ENCODE data around the gene CCT8. TPM values are rescaled to one million over a fixed set of nuclear protein-coding genes. Genes with fewer than 3 reads are reported as not detected.

Gene CCT8
- polyA plus RNA-seq, 1 experiment = 71.6 TPM

GRCh38 chr21:29114765-29115500 lies 41.5 kb upstream of the CCT8 start:
- POLR2A ChIA-PET = no interaction called here

GRCh38 chr21:29105218-29105617 lies 31.8 kb upstream of the CCT8 start:
- no peak for DNase-seq (ENCODE audit: low read depth)
- no peak overlapping the region for H3K4me3 ChIP-seq (ENCODE audit: low read depth, low read length)

More at GRCh38 chr21:29114765-29115500, 41.5 kb upstream of the CCT8 start:
- Histone ChIP-seq H3K36me3 (ENCODE audit: control insufficient read depth, insufficient read depth, low read length) (no peaks in the 10 kb centered on the region), H3K4me3 (ENCODE audit: low read depth, low read length) (no peak overlapping the region), H3K27me3 (ENCODE audit: control insufficient read depth, insufficient read depth, low read length) (no peaks in the 10 kb centered on the region)
- DNase-seq (ENCODE audit: low read depth) = no peak
- TF ChIP-seq CTCF (IDR thresholded peaks at IDR 0.05; ENCODE audit: insufficient read depth, low read depth, low read length) = no peak
- CTCF ChIA-PET = interaction anchor here (1.0 to 2.2 kb wide), 5 partner anchors 11 to 257 kb away, joined by 3 to 9 read pairs (median 6); no protein-coding TSS in a partner anchor

GRCh38 chr21:29104239-29104708 lies 30.8 kb upstream of the CCT8 start:
- CTCF ChIA-PET = interaction anchor here (0.6 to 2.0 kb wide), 4 partner anchors 11 to 268 kb away, joined by 3 to 7 read pairs (median 4); no protein-coding TSS in a partner anchor
- POLR2A ChIA-PET = no interaction called here

More at GRCh38 chr21:29105218-29105617, 31.8 kb upstream of the CCT8 start:
- ChIA-PET POLR2A (no interaction called here), CTCF (interaction anchor here (0.9 to 2.0 kb wide), 6 partner anchors 10 to 59 kb away, joined by 3 to 7 read pairs (median 4); no protein-coding TSS in a partner anchor)
- no peaks in the 10 kb centered on the region for H3K36me3 ChIP-seq (ENCODE audit: control insufficient read depth, insufficient read depth, low read length)
- TF ChIP-seq CTCF (IDR thresholded peaks at IDR 0.05; ENCODE audit: insufficient read depth, low read depth, low read length) = no peak
- H3K27me3 ChIP-seq (ENCODE audit: control insufficient read depth, insufficient read depth, low read length) = no peaks in the 10 kb centered on the region

DNA sequence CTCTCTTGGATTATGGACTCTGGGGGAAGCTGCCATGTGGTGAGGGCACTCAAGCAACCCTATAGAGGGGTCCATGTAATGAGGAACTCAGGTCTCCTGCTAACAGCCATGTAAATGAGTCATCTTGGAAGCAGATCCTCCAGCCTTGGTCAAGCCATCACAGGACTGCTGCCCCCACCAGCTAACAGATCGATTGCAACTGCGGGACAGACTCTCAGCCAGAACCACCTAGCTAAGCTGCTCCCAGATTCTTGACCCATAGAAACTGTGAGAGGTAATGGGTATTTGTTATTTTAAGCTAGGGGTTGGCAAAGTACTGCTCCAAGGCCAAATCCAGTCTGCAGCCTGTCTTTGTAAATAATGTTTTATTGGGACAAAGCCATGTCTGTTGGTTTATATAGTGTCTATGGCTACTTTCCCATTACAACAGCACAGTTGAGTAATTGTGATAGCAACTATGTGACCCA lies 29.4 kb upstream of the CCT8 start:
- Histone ChIP-seq H3K4me3 (ENCODE audit: low read depth, low read length) (no peak overlapping the region), H3K36me3 (ENCODE audit: control insufficient read depth, insufficient read depth, low read length) (no peaks in the 10 kb centered on the region), H3K27me3 (ENCODE audit: control insufficient read depth, insufficient read depth, low read length) (no peaks in the 10 kb centered on the region)
- DNase-seq (ENCODE audit: low read depth) = no peak
- CTCF ChIA-PET = interaction anchor here (0.5 to 1.1 kb wide), 2 partner anchors 42 to 246 kb away, joined by 3 to 4 read pairs; no protein-coding TSS in a partner anchor
- POLR2A ChIA-PET = no interaction called here
- TF ChIP-seq CTCF (IDR thresholded peaks at IDR 0.05; ENCODE audit: insufficient read depth, low read depth, low read length) = no peak

More at GRCh38 chr21:29104239-29104708, 30.8 kb upstream of the CCT8 start:
- Histone ChIP-seq H3K36me3 (ENCODE audit: control insufficient read depth, insufficient read depth, low read length) (no peaks in the 10 kb centered on the region), H3K4me3 (ENCODE audit: low read depth, low read length) (no peak overlapping the region), H3K27me3 (ENCODE audit: control insufficient read depth, insufficient read depth, low read length) (no peaks in the 10 kb centered on the region)
- DNase-seq (ENCODE audit: low read depth) = no peak
- no peak for TF ChIP-seq CTCF (IDR thresholded peaks at IDR 0.05; ENCODE audit: insufficient read depth, low read depth, low read length)

GRCh38 chr21:29098156-29098555 lies 24.7 kb upstream of the CCT8 start:
- CTCF ChIA-PET = interaction anchor here (1.1 to 1.2 kb wide), 2 partner anchors 18 to 274 kb away, joined by 3 to 6 read pairs; no protein-coding TSS in a partner anchor
- Histone ChIP-seq H3K36me3 (ENCODE audit: control insufficient read depth, insufficient read depth, low read length) (no peaks in the 10 kb centered on the region), H3K4me3 (ENCODE audit: low read depth, low read length) (no peak overlapping the region), H3K27me3 (ENCODE audit: control insufficient read depth, insufficient read depth, low read length) (no peaks in the 10 kb centered on the region)
- POLR2A ChIA-PET = no interaction called here
- TF ChIP-seq CTCF (IDR thresholded peaks at IDR 0.05; ENCODE audit: insufficient read depth, low read depth, low read length) = no peak
- DNase-seq (ENCODE audit: low read depth) = no peak
